ENCODE measurements around the gene TBX3. TPM values are rescaled to one million over a fixed set of nuclear protein-coding genes. Genes with fewer than 3 reads are reported as not detected.

The TBX3 gene
- total RNA-seq, 2 donors from 2014 or later: 0.81 to 3.5 TPM

- no peaks in the 10 kb centered on the region for H3K27me3 ChIP-seq (replicated peaks; ENCODE audit: insufficient read depth)
- H3K4me3 ChIP-seq: no peak overlapping the region
- TF ChIP-seq, protein P1, sequence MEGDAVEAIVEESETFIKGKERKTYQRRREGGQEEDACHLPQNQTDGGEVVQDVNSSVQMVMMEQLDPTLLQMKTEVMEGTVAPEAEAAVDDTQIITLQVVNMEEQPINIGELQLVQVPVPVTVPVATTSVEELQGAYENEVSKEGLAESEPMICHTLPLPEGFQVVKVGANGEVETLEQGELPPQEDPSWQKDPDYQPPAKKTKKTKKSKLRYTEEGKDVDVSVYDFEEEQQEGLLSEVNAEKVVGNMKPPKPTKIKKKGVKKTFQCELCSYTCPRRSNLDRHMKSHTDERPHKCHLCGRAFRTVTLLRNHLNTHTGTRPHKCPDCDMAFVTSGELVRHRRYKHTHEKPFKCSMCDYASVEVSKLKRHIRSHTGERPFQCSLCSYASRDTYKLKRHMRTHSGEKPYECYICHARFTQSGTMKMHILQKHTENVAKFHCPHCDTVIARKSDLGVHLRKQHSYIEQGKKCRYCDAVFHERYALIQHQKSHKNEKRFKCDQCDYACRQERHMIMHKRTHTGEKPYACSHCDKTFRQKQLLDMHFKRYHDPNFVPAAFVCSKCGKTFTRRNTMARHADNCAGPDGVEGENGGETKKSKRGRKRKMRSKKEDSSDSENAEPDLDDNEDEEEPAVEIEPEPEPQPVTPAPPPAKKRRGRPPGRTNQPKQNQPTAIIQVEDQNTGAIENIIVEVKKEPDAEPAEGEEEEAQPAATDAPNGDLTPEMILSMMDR (IDR thresholded peaks at IDR 0.05): no peak
- DNase-seq (ENCODE audit: low spot score) (no peak), ATAC-seq (ENCODE audit: insufficient number of reproducible peaks, low FRiP score, low read depth) (no peak)
- no peaks in the 10 kb centered on the region for H3K9me3 ChIP-seq
- no peak overlapping the region for H3K27ac ChIP-seq
- no peaks in the 10 kb centered on the region for H3K4me1 ChIP-seq (ENCODE audit: control insufficient read depth in 1 of 2, low read depth in 2 of 2)
- H3K36me3 ChIP-seq: no peaks in the 10 kb centered on the region
These were observed 52.7 kb downstream of the TBX3 start for GRCh38 chr12:114631242-114631641.

DNA sequence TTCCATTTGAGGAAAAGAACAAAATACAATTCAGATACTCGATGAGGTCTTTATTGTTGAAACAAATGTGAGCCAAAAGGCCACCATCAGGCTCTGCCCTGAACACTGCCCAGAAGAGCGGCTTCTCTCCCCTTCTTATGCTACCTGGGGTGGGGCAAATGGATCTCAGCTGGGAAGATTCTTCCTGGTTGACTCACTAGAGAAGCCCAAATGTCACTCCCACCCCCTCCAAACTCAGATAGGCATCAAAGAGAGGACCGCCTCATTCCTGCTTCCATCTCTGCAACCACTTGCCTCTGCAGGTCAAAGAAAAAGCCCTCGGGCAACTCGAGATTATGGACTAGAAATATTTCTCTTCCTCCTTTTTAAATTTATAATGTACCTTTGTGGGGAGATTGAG, 55.8 kb downstream of the TBX3 start:
- Histone ChIP-seq H3K36me3 (no peaks in the 10 kb centered on the region), H3K27ac (no peak overlapping the region), H3K4me3 (no peak overlapping the region), H3K4me1 (ENCODE audit: control insufficient read depth in 1 of 2, low read depth in 2 of 2) (no peaks in the 10 kb centered on the region), H3K27me3 (replicated peaks; ENCODE audit: insufficient read depth) (no peaks in the 10 kb centered on the region), H3K9me3 (no peaks in the 10 kb centered on the region)
- TF ChIP-seq, protein P1 (IDR thresholded peaks at IDR 0.05): no peak
- ATAC-seq (ENCODE audit: insufficient number of reproducible peaks, low FRiP score, low read depth) (no peak), DNase-seq (ENCODE audit: low spot score) (no peak)

GRCh38 chr12:114627393-114627792, 56.6 kb downstream of the TBX3 start:
- no peak overlapping the region for H3K27ac ChIP-seq
- no peak for ATAC-seq (ENCODE audit: insufficient number of reproducible peaks, low FRiP score, low read depth)
- no peaks in the 10 kb centered on the region for H3K27me3 ChIP-seq (replicated peaks; ENCODE audit: insufficient read depth)
- TF ChIP-seq, protein P1 (IDR thresholded peaks at IDR 0.05): no peak
- no peak overlapping the region for H3K4me3 ChIP-seq
- H3K36me3 ChIP-seq: no peaks in the 10 kb centered on the region
- H3K9me3 ChIP-seq: no peaks in the 10 kb centered on the region
- no peaks in the 10 kb centered on the region for H3K4me1 ChIP-seq (ENCODE audit: control insufficient read depth in 1 of 2, low read depth in 2 of 2)
- DNase-seq (ENCODE audit: low spot score): no peak

DNA sequence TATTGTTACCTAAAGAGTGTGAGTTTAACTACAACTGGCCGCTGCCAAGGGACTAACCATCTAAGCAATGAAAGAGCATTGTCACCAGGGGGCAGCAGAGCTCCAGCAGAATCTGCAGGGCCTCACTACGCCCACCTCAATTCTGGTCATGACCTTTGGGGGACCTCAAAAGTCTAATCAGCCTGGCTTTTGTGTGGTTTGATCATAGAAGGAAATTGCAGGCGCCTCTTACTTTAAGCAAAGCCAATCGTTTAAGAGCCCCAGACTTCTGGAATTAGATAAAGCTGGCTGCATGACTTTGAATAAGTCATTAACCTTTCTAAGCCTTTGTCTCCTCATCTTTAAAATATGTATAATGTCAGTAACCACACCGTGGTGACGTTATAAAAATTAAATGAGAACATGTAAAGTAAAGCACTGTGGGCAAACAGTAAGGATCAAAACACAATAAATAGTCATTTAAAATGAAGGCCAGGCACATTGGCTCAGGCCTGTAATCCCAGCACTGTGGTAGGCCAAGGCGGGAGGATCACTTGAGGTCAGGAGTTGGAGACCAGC, 58.6 kb downstream of the TBX3 start:
- H3K27ac ChIP-seq: no peak overlapping the region
- no peaks in the 10 kb centered on the region for H3K27me3 ChIP-seq (replicated peaks; ENCODE audit: insufficient read depth)
- H3K36me3 ChIP-seq: no peaks in the 10 kb centered on the region
- H3K4me1 ChIP-seq (ENCODE audit: control insufficient read depth in 1 of 2, low read depth in 2 of 2): no peaks in the 10 kb centered on the region
- no peaks in the 10 kb centered on the region for H3K9me3 ChIP-seq
- no peak for ATAC-seq (ENCODE audit: insufficient number of reproducible peaks, low FRiP score, low read depth)
- TF ChIP-seq, protein P1 (IDR thresholded peaks at IDR 0.05): no peak
- H3K4me3 ChIP-seq: no peak overlapping the region
- no peak for DNase-seq (ENCODE audit: low spot score)

GRCh38 chr12:114623737-114624136, 60.2 kb downstream of the TBX3 start:
- TF ChIP-seq, protein P1 (IDR thresholded peaks at IDR 0.05): no peak
- H3K9me3 ChIP-seq: no peaks in the 10 kb centered on the region
- no peaks in the 10 kb centered on the region for H3K36me3 ChIP-seq
- DNase-seq (ENCODE audit: low spot score) (no peak), ATAC-seq (ENCODE audit: insufficient number of reproducible peaks, low FRiP score, low read depth) (no peak)
- no peaks in the 10 kb centered on the region for H3K27me3 ChIP-seq (replicated peaks; ENCODE audit: insufficient read depth)
- no peak overlapping the region for H3K27ac ChIP-seq
- no peak overlapping the region for H3K4me3 ChIP-seq
- no peaks in the 10 kb centered on the region for H3K4me1 ChIP-seq (ENCODE audit: control insufficient read depth in 1 of 2, low read depth in 2 of 2)

Data from thoracic aorta (tissue), 2 donors.